Fibroblast of lung (primary cell): ENCODE data around the gene HK3. TPM values are rescaled to one million over a fixed set of nuclear protein-coding genes. Genes with fewer than 3 reads are reported as not detected.

ENCODE experiments used
- DNase-seq, 2 donors: peaks; one replicate each; pipeline versions ENCODE4 v3.0.0 to v3.0.0-alpha.2; 2010; ENCODE audit warnings: low read depth in 2 of 2
- H2AFZ ChIP-seq: 2 replicates; pipeline ENCODE4 v1.5.1; 2012; ENCODE audit warnings: low read length, control low read depth, inconsistent platforms
- H3K27ac ChIP-seq: 2 replicates; pipeline ENCODE4 v1.5.1; 2011; ENCODE audit warnings: low read length, control low read depth; ENCODE audit not compliant: insufficient read depth
- H3K27me3 ChIP-seq: 2 replicates; pipeline ENCODE4 v1.5.1; 2011; ENCODE audit warnings: mild to moderate bottlenecking, low read length; ENCODE audit not compliant: control insufficient read depth, insufficient read depth
- H3K36me3 ChIP-seq: 2 replicates; pipeline ENCODE4 v1.5.1; 2011; ENCODE audit warnings: low read length; ENCODE audit not compliant: control insufficient read depth, insufficient read depth
- H3K4me1 ChIP-seq: 2 replicates; pipeline ENCODE4 v1.5.1; 2011; ENCODE audit warnings: low read length; ENCODE audit not compliant: control insufficient read depth, insufficient read depth; ENCODE audit errors: extremely low read depth
- H3K4me2 ChIP-seq: 2 replicates; pipeline ENCODE4 v1.5.1; 2011; ENCODE audit warnings: low read length, control low read depth; ENCODE audit not compliant: insufficient read depth; ENCODE audit errors: extremely low read depth
- H3K4me3 ChIP-seq, 4 experiments: fragments of 200-600 bp in 1 of 4; sonication (generic) in 1 of 4; replicated peaks in 1 of 4; 2 replicates each; pipeline ENCODE4 v1.5.1; 2011 to 2016; ENCODE audit warnings: low read length in 4 of 4, low read depth in 3 of 4, mild to moderate bottlenecking in 3 of 4, control low read depth in 2 of 4, inconsistent platforms in 1 of 4, mixed read lengths in 1 of 4; ENCODE audit not compliant: insufficient read depth in 1 of 4; ENCODE audit errors: control extremely low read depth in 1 of 4
- H3K79me2 ChIP-seq: 2 replicates; pipeline ENCODE4 v1.5.1; 2012; ENCODE audit warnings: mild to moderate bottlenecking, low read length, inconsistent platforms; ENCODE audit not compliant: control insufficient read depth, insufficient read depth
- H3K9ac ChIP-seq: 2 replicates; pipeline ENCODE4 v1.5.1; 2011; ENCODE audit warnings: mild to moderate bottlenecking, low read length, control low read depth; ENCODE audit not compliant: insufficient read depth
- H3K9me3 ChIP-seq: 2 replicates; pipeline ENCODE4 v1.5.1; 2012; ENCODE audit warnings: low read depth, low read length; ENCODE audit not compliant: control insufficient read depth, insufficient read depth
- H4K20me1 ChIP-seq: 2 replicates; pipeline ENCODE4 v1.5.1; 2011; ENCODE audit warnings: low read length; ENCODE audit not compliant: control insufficient read depth, insufficient read depth; ENCODE audit errors: extremely low read depth
- CTCF ChIP-seq, 2 donors: IDR thresholded peaks in 1 of 2; conservative IDR thresholded peaks in 1 of 2; 1 replicate in 1 of 2; 2 replicates in 1 of 2; pipeline ENCODE4 v1.5.1; 2011 to 2012; ENCODE audit warnings: low read length in 2 of 2, control low read depth in 1 of 2, inconsistent platforms in 1 of 2, low read depth in 1 of 2, mild to moderate bottlenecking in 1 of 2
- EZH2 ChIP-seq: IDR thresholded peaks from 2 replicates; pipeline ENCODE4 v1.5.1; 2012; ENCODE audit warnings: low read length, control low read depth, mild to moderate bottlenecking; ENCODE audit errors: missing control alignments
- polyA plus RNA-seq, 2 donors: library from polyadenylated mRNA; depleted of rRNA in 1 of 2; stranded (reverse) in 1 of 2; unstranded in 1 of 2; fragments of >200 nt; gene quantifications; 2 replicates each; pipeline ENCODE4 v1.2.1, GENCODE V29; 2011 to 2012; ENCODE audit warnings: missing spikeins in 1 of 2
- total RNA-seq: library from RNA; depleted of rRNA; stranded (reverse); fragments of >200 nt; gene quantifications from 2 replicates; pipeline ENCODE4 v1.2.1, GENCODE V29; 2014

Gene HK3
- total and polyA plus RNA-seq, 2 donors (not counting 1 experiment from before 2014, with no cell fraction given) = not detected

- no peaks in the 10 kb centered on the region for H3K36me3 ChIP-seq
- no peaks in the 10 kb centered on the region for H3K4me1 ChIP-seq
- H3K27me3 ChIP-seq = no peaks in the 10 kb centered on the region
- no peak overlapping the region for H2AFZ ChIP-seq
- TF ChIP-seq EZH2 (no peak), CTCF (conservative IDR thresholded peaks at IDR 0.05 in 1 of 2, IDR thresholded peaks at IDR 0.05 in 1 of 2; ENCODE audit: low read depth in 1 of 2, low read length in 2 of 2) (no peak)
- no peaks in the 10 kb centered on the region for H4K20me1 ChIP-seq
- peak; percentile 6 to 28 for DNase-seq
- no peak overlapping the region for H3K4me2 ChIP-seq
- no peaks in the 10 kb centered on the region for H3K79me2 ChIP-seq
- H3K9ac ChIP-seq = no peak overlapping the region
- no peak overlapping the region for H3K27ac ChIP-seq
- no peak overlapping the region for H3K4me3 ChIP-seq
- H3K9me3 ChIP-seq = no peaks in the 10 kb centered on the region
Measured at GRCh38 chr5:176921714-176922113, 22.6 kb upstream of the HK3 start.

GRCh38 chr5:176918613-176919012 lies 19.5 kb upstream of the HK3 start:
- Histone ChIP-seq H3K36me3 (no peaks in the 10 kb centered on the region), H2AFZ (no peak overlapping the region), H3K4me3 (no peak overlapping the region), H3K9me3 (no peaks in the 10 kb centered on the region), H3K4me1 (no peaks in the 10 kb centered on the region), H3K27ac (no peak overlapping the region), H4K20me1 (no peaks in the 10 kb centered on the region), H3K4me2 (no peak overlapping the region), H3K9ac (no peak overlapping the region), H3K79me2 (no peaks in the 10 kb centered on the region), H3K27me3 (no peaks in the 10 kb centered on the region)
- no peak for TF ChIP-seq EZH2
- no peak for TF ChIP-seq CTCF (conservative IDR thresholded peaks at IDR 0.05 in 1 of 2, IDR thresholded peaks at IDR 0.05 in 1 of 2; ENCODE audit: low read depth in 1 of 2, low read length in 2 of 2)
- DNase-seq = no peak

- Histone ChIP-seq H2AFZ (no peak overlapping the region), H3K4me2 (no peak overlapping the region), H3K79me2 (no peaks in the 10 kb centered on the region), H3K9ac (no peak overlapping the region), H3K27me3 (no peaks in the 10 kb centered on the region), H3K36me3 (no peaks in the 10 kb centered on the region), H3K27ac (no peak overlapping the region), H3K4me3 (no peak overlapping the region), H3K9me3 (no peaks in the 10 kb centered on the region), H3K4me1 (no peaks in the 10 kb centered on the region), H4K20me1 (no peaks in the 10 kb centered on the region)
- peak in 1 of 2 donors; percentile 27 for DNase-seq
- no peak for TF ChIP-seq EZH2
- no peak for TF ChIP-seq CTCF (conservative IDR thresholded peaks at IDR 0.05 in 1 of 2, IDR thresholded peaks at IDR 0.05 in 1 of 2; ENCODE audit: low read depth in 1 of 2, low read length in 2 of 2)
Measured at GRCh38 chr5:176916337-176916736, 17.2 kb upstream of the HK3 start.
